ENCODE results near the gene NIPA2.
A peak's percentile ranks its signal among the peaks of the same experiment; 100 is the strongest.

NIPA2 gene

GRCh38 chr15:22874966-22875365, 36.5 kb downstream of the NIPA2 start:
- peak; percentile 45 for DNase-seq (ENCODE audit: low read depth)
- no peak for TF ChIP-seq CTCF (conservative IDR thresholded peaks at IDR 0.05; ENCODE audit: low read depth, low read length)
- no peak overlapping the region for H3K4me3 ChIP-seq (ENCODE audit: low read depth, low read length)

- H3K4me3 ChIP-seq (ENCODE audit: low read depth, low read length): no peak overlapping the region
- no peak for DNase-seq (ENCODE audit: low read depth)
- no peak for TF ChIP-seq CTCF (conservative IDR thresholded peaks at IDR 0.05; ENCODE audit: low read depth, low read length)
Measured at GRCh38 chr15:22877117-22877516, 38.7 kb downstream of the NIPA2 start.

- no peak for DNase-seq (ENCODE audit: low read depth)
- TF ChIP-seq CTCF (conservative IDR thresholded peaks at IDR 0.05; ENCODE audit: low read depth, low read length): no peak
- no peak overlapping the region for H3K4me3 ChIP-seq (ENCODE audit: low read depth, low read length)
Measured at GRCh38 chr15:22877607-22878006, 39.1 kb downstream of the NIPA2 start.

- DNase-seq (ENCODE audit: low read depth): no peak
- no peak overlapping the region for H3K4me3 ChIP-seq (ENCODE audit: low read depth, low read length)
- no peak for TF ChIP-seq CTCF (conservative IDR thresholded peaks at IDR 0.05; ENCODE audit: low read depth, low read length)
Measured at GRCh38 chr15:22878103-22878502, 39.6 kb downstream of the NIPA2 start.

GRCh38 chr15:22880068-22880980, 41.9 kb downstream of the NIPA2 start:
- no peak for DNase-seq (ENCODE audit: low read depth)
- TF ChIP-seq CTCF (conservative IDR thresholded peaks at IDR 0.05; ENCODE audit: low read depth, low read length): no peak
- no peak overlapping the region for H3K4me3 ChIP-seq (ENCODE audit: low read depth, low read length)

- no peak for DNase-seq (ENCODE audit: low read depth)
- TF ChIP-seq CTCF (conservative IDR thresholded peaks at IDR 0.05; ENCODE audit: low read depth, low read length): no peak
- no peak overlapping the region for H3K4me3 ChIP-seq (ENCODE audit: low read depth, low read length)
Measured at GRCh38 chr15:22880981-22881738, 42.7 kb downstream of the NIPA2 start.
